Panc1 (cell line): ENCODE data around the gene GJD4. TPM values are rescaled to one million over a fixed set of nuclear protein-coding genes. Genes with fewer than 3 reads are reported as not detected.

Source experiments
- ATAC-seq: fragments of 200-7000 bp; cut with Tn5 transposase; 2 replicates; pipeline ENCODE4 v1.9.1; 2020; ENCODE audit warnings: mild to moderate bottlenecking, moderate library complexity
- BruUV-seq: library from RNA; stranded (reverse); fragments of 400-500 nt; replicated peaks from 2 replicates; lab custom pipeline; 2021; lab: Mats Ljungman, UMichigan
- CTCF ChIA-PET: fragments of 300-600 bp; sonication (Branson Sonifier 250); formaldehyde crosslinking; loops from one replicate; lab custom pipeline; 2022; ENCODE audit warnings: antibody characterized with exemption; lab: Charles Lee
- POLR2A ChIA-PET: fragments of 300-600 bp; sonication (Branson Sonifier 250); formaldehyde crosslinking; loops from one replicate; lab custom pipeline; 2022; ENCODE audit warnings: antibody characterized with exemption; lab: Charles Lee
- DNase-seq: peaks from one replicate; pipeline ENCODE4 v3.0.0-alpha.2; 2010; ENCODE audit warnings: low read depth, low spot score
- H3K27ac ChIP-seq: 2 replicates; pipeline ENCODE4 v1.5.1; 2011; ENCODE audit warnings: mild to moderate bottlenecking, low read length, inconsistent platforms
- H3K27me3 ChIP-seq: fragments of 200-500 bp; sonication (Bioruptor generic); 2 replicates; pipeline ENCODE4 v1.6.0; 2014; ENCODE audit warnings: low read length, inconsistent platforms; ENCODE audit not compliant: control insufficient read depth, insufficient read depth
- H3K36me3 ChIP-seq: fragments of 200-500 bp; sonication (Bioruptor generic); 2 replicates; pipeline ENCODE4 v1.5.1; 2014; ENCODE audit warnings: inconsistent platforms, mild to moderate bottlenecking, low read length, moderate library complexity; ENCODE audit not compliant: control insufficient read depth, insufficient read depth
- H3K4me1 ChIP-seq: 2 replicates; pipeline ENCODE4 v1.5.1; 2011; ENCODE audit warnings: inconsistent platforms, mild to moderate bottlenecking, low read length, moderate library complexity; ENCODE audit not compliant: control insufficient read depth, insufficient read depth
- H3K4me3 ChIP-seq, 2 experiments: 2 replicates each; pipeline ENCODE4 v1.5.1; 2011 to 2012; ENCODE audit warnings: low read depth in 2 of 2, low read length in 2 of 2, mild to moderate bottlenecking in 2 of 2, inconsistent platforms in 1 of 2, moderate library complexity in 1 of 2
- H3K9me3 ChIP-seq: fragments of 200-500 bp; sonication (Bioruptor generic); 2 replicates; pipeline ENCODE4 v1.5.1; 2014; ENCODE audit warnings: low read depth, mild to moderate bottlenecking, inconsistent platforms, low read length, moderate library complexity; ENCODE audit not compliant: control insufficient read depth, insufficient read depth
- POLR2AphosphoS5 ChIP-seq: IDR thresholded peaks from 2 replicates; pipeline ENCODE4 v1.6.1; 2012; ENCODE audit warnings: mild to moderate bottlenecking, low read depth, low read length, moderate library complexity
- SIN3A ChIP-seq: IDR thresholded peaks from 2 replicates; pipeline ENCODE4 v1.6.1; 2012; ENCODE audit warnings: low read depth, mild to moderate bottlenecking, low read length, moderate library complexity, borderline replicate concordance; ENCODE audit not compliant: insufficient read depth
- TCF7L2 ChIP-seq: IDR thresholded peaks from 2 replicates; pipeline ENCODE4 v1.6.1; 2011; ENCODE audit warnings: mild to moderate bottlenecking, low read depth, low read length, inconsistent platforms
- in situ Hi-C: cut with HindIII; loops from 2 replicates; pipeline ENCODE4 v1.10.0; 2016; ENCODE audit warnings: low sequenced_read_pairs, low pct_unique_long_range_greater_than_20kb
- intact Hi-C: fragments of 100-400 bp; cut with micrococcal nuclease; formaldehyde crosslinking; loops from one replicate; pipeline ENCODE4 v1.10.0; 2022; ENCODE audit not compliant: unreplicated experiment
- total RNA-seq: library from RNA; stranded (reverse); gene quantifications from one replicate; pipeline ENCODE4 v1.2.1, GENCODE V29; 2021; ENCODE audit not compliant: unreplicated experiment
- TF ChIP-seq, protein P1 (sequence below), 2 experiments: IDR thresholded peaks; 2 replicates each; pipeline ENCODE4 v1.6.1; 2011 to 2012; ENCODE audit warnings: low read depth in 2 of 2, control low read depth in 1 of 2, low read length in 1 of 2, mild to moderate bottlenecking in 1 of 2, moderate library complexity in 1 of 2; ENCODE audit not compliant: insufficient read depth in 1 of 2
- TF ChIP-seq, protein P2 (sequence below): fragments of 450-650 bp; IDR thresholded peaks from 2 replicates; pipeline ENCODE4 v1.5.1; 2017; ENCODE audit warnings: mild to moderate bottlenecking

Gene GJD4
- total RNA-seq, 1 experiment from 2014 or later: not detected

DNA sequence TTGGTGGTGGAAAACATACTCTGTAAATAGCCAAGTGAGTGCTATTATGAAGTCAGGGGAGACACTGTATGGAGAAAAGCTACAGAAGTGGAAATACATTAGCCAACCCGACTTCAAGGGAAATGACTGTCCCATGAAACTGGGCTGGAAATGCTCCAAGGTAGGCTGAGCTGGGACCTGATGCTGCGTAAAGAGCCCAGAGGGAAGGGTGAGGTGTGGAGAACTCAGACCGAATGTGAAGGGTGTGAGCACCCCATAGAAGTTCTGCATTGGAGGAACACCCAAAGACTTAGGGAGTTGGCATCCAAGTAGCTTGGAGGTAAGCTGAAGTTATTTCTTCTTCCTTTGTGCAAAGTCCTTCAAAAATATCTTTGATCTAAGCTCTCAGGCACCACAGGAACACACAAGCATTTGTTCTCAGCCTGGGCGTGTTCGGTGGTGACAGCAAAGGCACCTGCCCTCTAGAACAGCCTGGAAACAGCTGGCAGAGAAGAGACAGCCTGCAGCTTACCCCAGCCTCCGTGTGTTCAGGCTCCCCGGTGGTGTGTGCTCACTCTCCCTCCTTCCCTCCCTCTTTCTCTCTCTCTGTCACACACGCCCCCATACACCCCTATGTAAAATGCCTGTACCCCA is 19.1 kb upstream of the GJD4 start:
- Histone ChIP-seq H3K9me3 (no peaks in the 10 kb centered on the region), H3K27me3 (no peaks in the 10 kb centered on the region; the same call in 1 of the 2 replicates), H3K4me1 (no peaks in the 10 kb centered on the region), H3K4me3 (no peak overlapping the region), H3K27ac (no peak overlapping the region), H3K36me3 (no peaks in the 10 kb centered on the region)
- DNase-seq: no peak
- ChIA-PET POLR2A (no interaction called here), CTCF (no interaction called here)
- TF ChIP-seq POLR2AphosphoS5: no peak
- TF ChIP-seq, protein P1, sequence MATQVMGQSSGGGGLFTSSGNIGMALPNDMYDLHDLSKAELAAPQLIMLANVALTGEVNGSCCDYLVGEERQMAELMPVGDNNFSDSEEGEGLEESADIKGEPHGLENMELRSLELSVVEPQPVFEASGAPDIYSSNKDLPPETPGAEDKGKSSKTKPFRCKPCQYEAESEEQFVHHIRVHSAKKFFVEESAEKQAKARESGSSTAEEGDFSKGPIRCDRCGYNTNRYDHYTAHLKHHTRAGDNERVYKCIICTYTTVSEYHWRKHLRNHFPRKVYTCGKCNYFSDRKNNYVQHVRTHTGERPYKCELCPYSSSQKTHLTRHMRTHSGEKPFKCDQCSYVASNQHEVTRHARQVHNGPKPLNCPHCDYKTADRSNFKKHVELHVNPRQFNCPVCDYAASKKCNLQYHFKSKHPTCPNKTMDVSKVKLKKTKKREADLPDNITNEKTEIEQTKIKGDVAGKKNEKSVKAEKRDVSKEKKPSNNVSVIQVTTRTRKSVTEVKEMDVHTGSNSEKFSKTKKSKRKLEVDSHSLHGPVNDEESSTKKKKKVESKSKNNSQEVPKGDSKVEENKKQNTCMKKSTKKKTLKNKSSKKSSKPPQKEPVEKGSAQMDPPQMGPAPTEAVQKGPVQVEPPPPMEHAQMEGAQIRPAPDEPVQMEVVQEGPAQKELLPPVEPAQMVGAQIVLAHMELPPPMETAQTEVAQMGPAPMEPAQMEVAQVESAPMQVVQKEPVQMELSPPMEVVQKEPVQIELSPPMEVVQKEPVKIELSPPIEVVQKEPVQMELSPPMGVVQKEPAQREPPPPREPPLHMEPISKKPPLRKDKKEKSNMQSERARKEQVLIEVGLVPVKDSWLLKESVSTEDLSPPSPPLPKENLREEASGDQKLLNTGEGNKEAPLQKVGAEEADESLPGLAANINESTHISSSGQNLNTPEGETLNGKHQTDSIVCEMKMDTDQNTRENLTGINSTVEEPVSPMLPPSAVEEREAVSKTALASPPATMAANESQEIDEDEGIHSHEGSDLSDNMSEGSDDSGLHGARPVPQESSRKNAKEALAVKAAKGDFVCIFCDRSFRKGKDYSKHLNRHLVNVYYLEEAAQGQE (IDR thresholded peaks at IDR 0.05; ENCODE audit: insufficient read depth in 1 of 2, low read depth in 2 of 2, low read length in 1 of 2): no peak
- BruUV-seq: no TSS peak
- intact Hi-C loops (no loop called here), in situ Hi-C loops (no loop called here)
- no peak for ATAC-seq

- CTCF ChIA-PET: no interaction called here
These were observed 16.3 kb upstream of the GJD4 start for GRCh38 chr10:35588836-35589235.

More at GRCh38 chr10:35588836-35589235, 16.3 kb upstream of the GJD4 start:
- intact Hi-C loops: no loop called here
- no peaks in the 10 kb centered on the region for H3K36me3 ChIP-seq
- H3K4me3 ChIP-seq: no peak overlapping the region
- POLR2A ChIA-PET: no interaction called here
- in situ Hi-C loops: no loop called here
- H3K27me3 ChIP-seq: no peaks in the 10 kb centered on the region; the same call in 1 of the 2 replicates
- H3K27ac ChIP-seq: no peak overlapping the region
- H3K4me1 ChIP-seq: no peaks in the 10 kb centered on the region
- DNase-seq (no peak), ATAC-seq (no peak)
- TF ChIP-seq SIN3A: no peak
- no peak for TF ChIP-seq POLR2AphosphoS5
- TF ChIP-seq, protein P1 (IDR thresholded peaks at IDR 0.05; ENCODE audit: insufficient read depth in 1 of 2, low read depth in 2 of 2, low read length in 1 of 2): no peak
- TF ChIP-seq, protein P2, sequence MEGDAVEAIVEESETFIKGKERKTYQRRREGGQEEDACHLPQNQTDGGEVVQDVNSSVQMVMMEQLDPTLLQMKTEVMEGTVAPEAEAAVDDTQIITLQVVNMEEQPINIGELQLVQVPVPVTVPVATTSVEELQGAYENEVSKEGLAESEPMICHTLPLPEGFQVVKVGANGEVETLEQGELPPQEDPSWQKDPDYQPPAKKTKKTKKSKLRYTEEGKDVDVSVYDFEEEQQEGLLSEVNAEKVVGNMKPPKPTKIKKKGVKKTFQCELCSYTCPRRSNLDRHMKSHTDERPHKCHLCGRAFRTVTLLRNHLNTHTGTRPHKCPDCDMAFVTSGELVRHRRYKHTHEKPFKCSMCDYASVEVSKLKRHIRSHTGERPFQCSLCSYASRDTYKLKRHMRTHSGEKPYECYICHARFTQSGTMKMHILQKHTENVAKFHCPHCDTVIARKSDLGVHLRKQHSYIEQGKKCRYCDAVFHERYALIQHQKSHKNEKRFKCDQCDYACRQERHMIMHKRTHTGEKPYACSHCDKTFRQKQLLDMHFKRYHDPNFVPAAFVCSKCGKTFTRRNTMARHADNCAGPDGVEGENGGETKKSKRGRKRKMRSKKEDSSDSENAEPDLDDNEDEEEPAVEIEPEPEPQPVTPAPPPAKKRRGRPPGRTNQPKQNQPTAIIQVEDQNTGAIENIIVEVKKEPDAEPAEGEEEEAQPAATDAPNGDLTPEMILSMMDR: no peak
- TF ChIP-seq TCF7L2: no peak
- BruUV-seq: no TSS peak
- H3K9me3 ChIP-seq: no peaks in the 10 kb centered on the region
